ENCODE results near the gene ARMC9. TPM values are rescaled to one million over a fixed set of nuclear protein-coding genes. Genes with fewer than 3 reads are reported as not detected.
A peak's percentile ranks its signal among the peaks of the same experiment; 100 is the strongest.

The ARMC9 gene
- total RNA-seq, 1 donor from 2014 or later = 11.8 TPM

DNA sequence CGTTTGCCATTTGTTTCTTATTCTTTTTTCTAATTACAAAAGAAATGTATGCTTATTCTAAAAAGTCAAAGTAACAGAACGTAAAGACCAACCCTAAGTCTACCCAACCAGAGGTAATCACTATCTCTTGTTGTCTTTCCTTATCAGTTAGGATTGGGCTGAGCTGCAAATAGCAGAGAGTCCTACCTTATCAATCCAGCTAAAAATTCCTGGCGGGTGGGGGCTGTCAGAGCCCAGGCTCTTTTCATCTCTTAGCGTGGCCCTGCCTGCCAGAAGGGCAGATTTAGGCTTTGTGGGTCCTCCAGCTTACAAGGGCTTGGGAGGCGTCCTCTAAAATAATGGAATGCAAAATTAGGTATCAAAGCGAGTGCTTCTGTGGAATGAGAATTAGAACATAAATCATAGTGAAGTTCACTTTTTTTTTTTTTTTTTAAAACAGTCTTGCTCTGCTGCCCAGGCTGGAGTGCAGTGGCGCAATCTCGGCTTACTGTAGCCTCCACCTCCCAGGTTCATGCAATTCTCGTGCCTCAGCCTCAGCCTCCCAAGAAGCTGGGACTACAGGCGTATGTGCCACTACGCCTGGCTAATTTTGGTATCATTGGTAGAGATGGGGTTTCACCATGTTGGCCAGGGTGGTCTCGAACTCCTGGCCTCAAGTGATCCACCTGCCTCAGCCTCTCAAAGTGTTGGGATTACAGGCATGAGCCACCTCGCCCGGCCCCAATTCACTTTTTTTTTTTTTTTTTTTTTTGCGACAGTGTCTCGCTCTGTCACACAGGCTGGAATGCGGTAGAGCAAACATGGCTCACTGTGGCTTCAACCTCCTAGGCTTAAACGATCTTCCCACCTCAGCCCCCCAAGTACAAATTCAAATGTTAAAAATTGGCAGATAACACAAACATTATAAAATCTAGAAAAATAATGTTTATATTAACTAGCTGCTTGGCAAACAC is 139.7 kb downstream of the ARMC9 start:
- DNase-seq (ENCODE audit: low spot score) = peak; percentile 55

DNA sequence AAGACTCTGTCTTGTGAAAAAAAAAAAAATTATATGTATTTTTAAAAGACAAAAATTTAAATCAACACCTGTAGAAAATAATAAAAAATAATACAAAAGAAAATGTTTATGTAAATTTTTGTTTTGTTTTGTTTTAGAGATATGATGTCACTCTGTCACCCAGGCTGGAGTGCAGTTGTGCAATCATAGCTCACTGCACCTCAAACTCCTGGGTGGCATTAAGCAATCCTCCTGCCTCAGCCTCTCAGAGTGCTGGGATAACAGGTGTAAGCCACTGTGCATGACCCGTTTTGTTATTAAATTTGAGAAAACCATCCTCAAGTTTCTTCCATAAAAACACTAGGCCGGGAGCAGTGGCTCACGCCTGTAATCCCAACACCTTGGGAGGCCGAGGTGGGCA is 140.9 kb downstream of the ARMC9 start:
- peak; percentile 33 for DNase-seq (ENCODE audit: low spot score)

DNA sequence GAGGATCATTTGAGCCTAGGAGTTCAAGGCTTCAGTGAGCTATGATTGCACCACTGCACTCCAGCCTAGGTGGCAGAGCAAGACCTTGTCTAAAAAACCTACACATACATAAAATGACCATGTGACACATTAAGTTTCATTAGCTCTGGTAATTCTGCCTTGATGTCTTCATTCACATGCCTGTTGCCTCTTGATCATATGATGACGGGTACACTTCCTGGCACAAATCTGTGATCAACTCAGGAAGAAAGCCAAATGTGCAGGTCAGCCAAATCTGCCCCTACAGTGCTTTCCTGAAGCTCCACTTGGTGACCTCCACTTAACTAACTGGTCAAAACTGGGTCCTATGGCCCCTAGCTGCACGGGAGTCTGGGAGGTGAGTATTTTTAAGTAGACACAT is 142.7 kb downstream of the ARMC9 start:
- peak; percentile 8 for DNase-seq (ENCODE audit: low spot score)

DNA sequence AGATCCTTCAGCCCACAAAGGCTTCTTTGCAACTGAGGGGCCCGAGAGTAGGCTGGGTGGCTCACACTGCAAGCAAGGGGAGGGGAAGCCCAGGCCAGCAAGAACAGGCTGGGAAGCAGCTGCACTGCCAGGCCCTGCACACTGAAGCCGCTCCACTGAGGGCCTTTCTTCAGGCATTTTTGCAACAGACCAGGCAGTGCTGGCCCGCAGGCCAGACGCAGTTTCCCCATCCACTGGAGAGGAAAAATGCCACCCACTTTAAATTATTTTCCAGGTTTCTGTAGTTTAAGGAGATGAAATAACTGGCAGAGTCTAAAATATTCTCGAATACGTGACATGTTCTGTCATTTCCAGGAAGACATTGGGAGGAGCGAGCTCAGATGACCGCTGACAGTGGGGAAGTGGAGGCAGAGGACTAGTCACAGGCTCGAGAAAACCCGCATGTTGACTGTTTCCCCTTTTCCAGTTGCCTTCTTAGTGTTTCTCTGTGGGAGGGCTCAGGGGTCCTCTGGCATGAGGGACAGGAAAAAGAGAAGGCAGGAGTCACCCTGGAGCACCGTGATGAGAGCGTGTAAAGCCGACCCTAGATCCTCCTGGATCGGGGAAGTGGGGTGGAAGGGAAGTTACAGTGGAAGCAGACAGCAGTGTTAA is 143.8 kb downstream of the ARMC9 start:
- DNase-seq (ENCODE audit: low spot score) = peak; percentile 62

DNA sequence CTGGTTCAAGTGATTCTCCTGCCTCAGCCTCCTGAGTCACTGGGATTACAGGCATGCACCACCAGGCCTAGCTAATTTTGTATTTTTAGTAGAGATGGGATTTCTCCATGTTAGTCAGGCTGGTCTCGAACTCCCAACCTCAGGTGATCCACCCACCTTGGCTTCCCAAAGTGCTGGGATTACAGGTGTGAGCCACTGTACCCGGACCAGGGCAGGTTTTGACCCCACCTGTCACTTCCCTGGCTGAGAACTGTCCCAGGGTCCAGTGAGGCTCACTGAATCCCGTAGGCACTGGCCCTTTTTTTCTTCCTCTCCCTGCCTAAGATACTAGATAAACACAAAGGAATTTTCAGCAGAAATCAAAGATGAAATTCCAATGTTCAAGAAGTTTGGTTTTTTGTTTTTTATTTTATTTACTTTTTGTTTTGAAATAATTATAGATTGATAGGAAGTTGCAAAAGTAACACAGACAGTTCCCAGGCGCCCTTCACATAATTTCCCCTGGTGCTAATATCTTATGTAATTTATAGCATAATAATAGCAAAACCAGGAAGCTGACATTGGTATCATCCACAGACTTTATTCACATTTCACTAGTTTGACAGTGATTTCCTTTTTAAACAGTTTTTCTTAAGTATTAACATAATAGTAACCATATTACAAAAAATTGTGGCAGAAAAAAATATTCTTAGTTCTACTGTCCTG is 144.7 kb downstream of the ARMC9 start:
- DNase-seq (ENCODE audit: low spot score) = peak; percentile 37

DNA sequence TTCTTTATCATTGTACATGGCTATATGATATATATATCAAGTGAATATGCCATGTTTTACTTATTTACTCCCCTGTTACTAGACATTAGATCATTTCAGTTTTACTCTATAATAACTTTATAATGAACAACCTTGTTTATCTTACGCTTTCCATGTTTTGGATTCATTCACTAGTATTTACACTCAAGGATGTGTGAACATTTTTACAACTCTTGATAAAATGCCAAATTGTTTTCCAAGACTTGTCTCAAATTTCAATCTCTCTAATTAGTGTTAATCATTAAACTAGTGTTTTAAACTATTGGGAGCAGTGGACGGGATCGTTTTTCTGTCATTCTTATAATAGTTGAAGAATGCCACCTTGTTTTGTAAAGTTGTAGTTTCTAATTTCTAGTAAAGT is 145.6 kb downstream of the ARMC9 start:
- no peak for DNase-seq (ENCODE audit: low spot score)

DNA sequence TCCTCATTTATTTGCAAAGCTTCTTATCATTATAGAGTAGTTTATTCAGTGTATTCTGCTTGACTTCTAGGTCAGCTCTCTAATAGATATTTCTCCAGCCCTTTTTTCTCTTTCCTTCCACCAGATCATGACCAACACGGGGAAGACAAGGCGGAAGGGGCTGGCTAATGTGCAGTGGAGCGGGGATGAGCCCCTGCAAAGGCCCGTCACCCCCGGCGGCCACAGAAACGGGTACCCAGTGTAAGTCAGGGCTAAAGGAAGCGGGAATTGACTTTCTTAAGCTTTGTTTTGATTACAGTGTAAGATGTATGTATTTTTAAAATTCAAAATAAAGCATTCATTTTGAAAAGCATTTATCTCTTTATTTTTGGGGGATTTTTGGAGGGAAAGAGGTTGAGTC is 146.4 kb downstream of the ARMC9 start:
- DNase-seq (ENCODE audit: low spot score) = peak; percentile 24

DNA sequence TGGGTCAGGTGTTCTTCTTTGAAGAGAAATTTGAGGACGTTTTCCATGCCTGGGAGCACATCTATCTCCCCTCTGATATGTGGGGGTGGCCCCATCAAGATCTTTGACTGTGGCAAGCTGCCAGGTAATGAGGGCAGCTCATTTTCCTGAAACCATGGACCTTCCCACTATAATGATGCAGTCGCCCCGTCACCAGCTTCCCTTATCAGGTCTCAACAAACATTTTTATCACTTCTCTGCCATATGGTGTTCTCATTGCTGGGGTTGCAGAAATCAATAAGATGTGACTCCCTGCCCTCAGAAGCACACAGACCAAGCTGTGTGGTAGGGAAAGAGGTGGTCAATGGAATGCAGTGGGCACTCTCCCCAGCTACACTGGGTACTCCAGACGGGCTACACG is 148.7 kb downstream of the ARMC9 start:
- DNase-seq (ENCODE audit: low spot score) = peak; percentile 8

DNA sequence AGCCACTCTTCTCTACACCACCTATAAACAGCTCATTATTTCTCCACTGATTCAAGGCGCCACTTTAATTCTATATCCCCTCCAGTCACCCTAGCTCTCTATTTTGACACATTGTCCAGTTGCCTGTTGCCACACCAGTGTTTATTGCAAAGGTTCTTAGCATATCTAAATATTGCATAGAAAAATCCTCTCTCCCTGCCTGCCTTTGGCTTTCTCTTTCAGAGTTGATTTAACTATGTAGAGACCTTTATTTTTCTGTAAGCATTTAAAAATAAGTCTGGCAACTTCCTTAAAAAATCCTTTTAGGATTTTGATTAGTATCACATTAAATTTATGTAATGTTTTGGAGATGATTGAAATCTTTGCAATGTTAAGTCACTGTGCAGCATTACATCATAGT is 149.2 kb downstream of the ARMC9 start:
- DNase-seq (ENCODE audit: low spot score) = no peak

DNA sequence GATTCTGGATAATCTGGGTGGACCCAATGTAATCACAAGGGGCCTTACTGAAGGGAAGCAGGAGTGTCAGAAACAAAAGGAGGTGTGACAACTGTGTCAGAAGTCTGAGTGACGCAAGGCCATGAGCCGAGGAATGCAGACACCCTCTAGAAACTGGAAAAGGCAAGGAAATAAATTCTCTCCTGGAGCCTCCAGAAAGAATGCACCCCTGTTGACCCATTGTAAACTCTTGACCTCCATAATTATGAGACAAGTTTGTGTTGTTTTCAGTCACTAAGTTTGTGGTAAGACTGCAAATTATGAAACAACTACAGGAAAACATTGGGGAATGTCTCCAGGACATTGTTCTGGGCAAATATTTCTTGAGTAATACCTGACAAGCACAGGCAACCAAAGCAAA is 149.7 kb downstream of the ARMC9 start:
- no peak for DNase-seq (ENCODE audit: low spot score)

DNA sequence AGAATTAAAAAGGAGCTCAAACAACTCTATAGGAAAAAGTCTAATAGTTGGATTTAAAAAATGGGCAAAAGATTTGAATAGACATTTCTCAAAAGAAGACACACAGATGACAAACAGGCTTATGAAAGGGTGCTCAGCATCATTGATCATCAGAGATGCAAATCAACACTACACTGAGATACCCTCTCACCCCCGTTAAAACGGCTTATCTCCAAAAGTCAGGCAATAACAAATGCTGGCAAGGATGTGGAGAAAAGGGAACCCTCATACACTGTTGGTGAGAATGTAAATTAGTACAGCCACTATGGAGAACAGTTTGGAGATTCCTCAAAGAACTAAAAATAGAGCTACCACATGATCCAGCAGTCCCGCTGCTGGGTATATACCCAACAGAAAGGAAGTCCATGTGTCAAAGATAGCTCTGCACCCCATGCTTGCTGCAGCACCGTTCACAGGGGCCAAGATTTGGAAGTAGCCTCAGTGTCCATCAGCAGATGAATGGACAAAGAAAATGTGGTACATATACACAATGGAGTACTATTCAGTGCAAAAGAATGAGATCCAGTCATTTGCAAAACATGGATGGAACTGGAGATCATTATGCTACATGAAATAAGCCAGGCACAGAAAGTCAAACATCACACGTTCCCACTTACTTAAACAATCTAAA is 150.4 kb downstream of the ARMC9 start:
- no peak for DNase-seq (ENCODE audit: low spot score)

DNA sequence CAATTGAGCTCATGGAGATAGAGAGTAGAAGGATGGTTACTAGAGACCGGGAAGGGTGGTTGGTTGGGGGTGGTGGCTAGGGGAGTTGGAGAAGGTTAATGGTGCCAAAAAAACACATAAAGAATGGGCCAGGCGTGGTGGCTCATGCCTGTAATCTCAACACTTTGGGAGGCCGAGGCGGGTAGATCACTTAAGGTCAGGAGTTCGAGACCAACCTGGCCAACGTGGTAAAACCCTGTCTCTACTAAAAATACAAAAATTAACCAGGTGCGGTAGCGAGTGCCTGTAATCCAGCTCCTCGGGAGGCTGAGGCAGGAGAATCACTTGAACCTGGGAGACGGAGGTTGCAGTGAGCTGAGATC is 150.9 kb downstream of the ARMC9 start:
- peak; percentile 16 for DNase-seq (ENCODE audit: low spot score)

DNA sequence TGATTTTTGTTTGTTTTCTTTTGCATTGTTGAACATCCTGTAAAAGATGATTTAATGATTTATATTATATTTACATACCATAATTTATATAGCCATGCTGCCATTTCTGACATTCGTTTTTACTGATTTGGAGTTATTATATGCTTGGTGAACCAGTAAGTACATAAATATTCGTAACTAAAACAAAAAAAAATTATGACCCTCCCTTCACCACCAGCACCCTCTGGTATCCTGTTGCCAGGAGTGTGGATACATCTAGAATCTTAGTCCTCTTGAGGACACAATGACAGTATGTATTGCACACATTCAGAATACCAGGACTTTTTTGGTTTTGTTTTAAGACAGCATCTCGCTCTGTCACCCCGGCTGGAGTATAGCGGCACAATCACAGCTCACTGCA is 153.2 kb downstream of the ARMC9 start:
- peak; percentile 45 for DNase-seq (ENCODE audit: low spot score)

DNA sequence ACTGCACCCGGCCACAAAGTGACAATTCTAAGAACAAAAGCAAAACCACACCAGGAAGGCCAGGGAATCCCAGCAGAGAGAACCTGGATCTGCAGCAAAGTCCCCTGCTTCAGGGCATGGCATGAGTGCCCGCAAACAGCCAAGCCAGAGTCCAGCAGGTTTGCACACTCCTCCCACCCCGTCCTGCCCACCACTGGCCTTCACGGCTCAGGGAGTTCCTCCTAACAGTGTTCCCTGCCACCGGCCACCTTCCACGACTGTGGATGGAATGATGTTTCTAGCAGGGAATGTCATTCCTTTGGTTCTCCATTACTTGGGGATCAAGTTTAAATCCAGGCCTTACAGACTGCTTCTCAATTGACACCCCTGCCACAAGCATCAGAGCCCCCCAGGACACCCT is 155.0 kb downstream of the ARMC9 start:
- peak; percentile 76 for DNase-seq (ENCODE audit: low spot score)

DNA sequence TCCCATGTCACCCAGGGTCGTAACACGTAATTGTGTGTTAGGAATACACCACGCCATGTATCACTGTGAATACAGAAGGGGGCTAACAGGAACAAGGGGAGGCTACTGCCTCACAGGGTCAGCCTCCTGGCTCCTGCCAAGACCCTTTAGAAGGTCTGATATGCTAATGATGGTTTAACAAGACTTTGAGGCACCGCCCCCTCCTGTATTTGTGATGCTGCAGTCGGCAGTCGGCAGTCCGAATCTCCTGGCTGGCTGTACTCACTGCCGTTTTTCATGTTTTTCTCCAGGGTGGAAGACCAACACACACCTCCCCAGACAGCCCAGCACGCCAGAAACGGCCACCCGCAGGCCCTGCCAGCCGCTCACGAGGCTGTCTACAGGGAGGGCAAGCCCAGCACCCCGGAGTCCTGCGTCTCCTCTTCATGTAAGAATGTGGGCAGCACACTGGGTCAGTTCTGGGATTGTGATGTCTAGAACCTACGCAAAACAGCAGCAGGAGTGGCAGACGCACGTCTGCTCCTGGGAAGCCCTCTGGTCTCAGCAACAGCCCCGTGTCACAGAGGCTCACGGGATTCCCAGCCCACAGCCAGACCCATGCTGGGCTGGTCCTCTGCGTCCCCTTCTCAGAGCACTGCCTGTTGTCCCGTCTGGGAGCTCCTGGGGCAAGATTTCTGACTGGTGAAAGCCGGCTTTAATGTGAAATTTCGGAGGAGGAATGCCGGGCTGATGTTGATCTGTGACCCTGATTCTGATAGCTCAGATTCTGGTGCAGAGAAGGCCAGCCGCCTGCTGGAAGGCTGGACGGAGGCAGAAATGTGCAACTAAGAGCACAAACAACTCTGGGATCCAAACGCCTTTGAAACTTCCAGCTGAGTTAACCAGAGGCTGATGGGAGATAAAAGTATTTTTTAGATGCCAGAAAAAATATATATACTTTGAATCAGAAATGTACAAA is 157.4 kb downstream of the ARMC9 start:
- DNase-seq (ENCODE audit: low spot score) = no peak

DNA sequence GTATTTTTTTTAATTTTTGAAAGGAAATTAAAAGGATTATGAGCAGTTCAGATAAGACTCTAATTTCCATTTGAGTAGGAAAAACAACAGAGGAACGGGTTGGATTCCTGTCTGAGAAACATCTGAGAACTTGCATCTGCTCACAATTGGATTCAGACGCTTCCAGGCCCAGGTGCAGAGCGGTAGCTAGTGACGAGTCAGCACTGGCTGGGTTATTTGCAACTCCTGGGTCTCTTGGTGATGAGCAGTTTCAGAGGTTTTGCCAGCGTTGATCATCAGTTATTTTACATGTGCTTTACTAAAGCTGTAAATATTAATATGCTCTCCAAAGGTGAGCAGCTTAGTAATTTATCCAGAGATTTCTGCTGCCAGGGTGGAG is 158.0 kb downstream of the ARMC9 start:
- no peak for DNase-seq (ENCODE audit: low spot score)

DNA sequence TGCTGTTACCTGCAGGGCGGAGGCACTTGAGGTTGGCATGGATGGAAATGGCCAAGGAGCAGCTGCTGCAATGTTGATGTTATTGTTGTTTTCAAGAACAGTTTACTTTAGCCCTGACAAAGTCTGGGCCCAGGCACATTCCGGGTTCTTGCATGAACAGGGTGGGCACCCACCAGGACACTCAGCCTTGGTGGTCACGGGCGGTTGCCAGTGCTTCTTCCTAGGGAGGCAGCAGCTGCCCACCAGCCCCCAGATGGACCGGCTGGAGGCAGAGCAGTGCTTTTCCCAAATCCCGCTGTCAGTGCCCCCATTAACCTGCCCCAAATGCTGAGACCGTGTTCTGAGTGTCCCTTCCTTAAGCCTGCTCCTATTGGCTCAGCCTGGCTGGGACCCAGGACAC is 158.6 kb downstream of the ARMC9 start:
- no peak for DNase-seq (ENCODE audit: low spot score)

DNA sequence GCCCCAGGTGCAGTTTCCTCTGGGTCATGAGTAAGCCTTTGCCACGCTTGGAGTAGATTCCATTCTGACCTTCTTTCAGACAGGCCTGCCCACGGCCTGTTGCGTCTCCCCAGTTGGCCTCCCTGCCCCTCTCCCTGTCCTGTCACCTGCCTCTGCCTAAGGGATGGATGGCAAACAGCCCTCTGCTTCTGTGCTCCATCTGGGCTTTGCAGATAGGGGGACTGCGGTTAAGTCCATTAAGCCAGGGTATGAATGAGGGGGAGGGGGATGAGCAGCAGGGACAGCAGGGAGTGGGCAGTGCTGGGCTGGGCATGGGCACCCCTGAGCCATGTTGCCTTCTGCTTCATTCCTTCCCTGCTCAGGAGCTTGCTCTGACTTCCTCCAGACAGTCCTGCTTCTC is 159.5 kb downstream of the ARMC9 start:
- peak; percentile 72 for DNase-seq (ENCODE audit: low spot score)

DNA sequence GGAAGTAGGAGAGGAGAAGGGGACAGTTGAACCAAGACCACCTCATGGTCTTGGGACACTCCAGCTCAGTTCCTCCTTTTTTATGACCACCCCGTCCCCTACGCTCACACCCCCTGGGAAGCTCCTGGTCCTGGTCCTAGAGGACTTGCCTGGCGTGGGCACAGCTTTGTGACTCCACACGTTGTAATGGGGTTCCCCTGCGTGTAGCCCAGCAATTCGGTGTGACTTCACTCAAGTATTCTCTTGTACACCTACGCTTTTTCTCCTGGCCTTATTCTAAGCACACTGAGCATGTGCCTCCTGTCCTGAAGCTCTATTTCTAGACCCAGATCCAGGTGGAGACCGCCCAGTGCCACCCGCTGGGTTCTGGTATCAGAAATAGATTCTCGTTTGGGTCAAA is 161.0 kb downstream of the ARMC9 start:
- DNase-seq (ENCODE audit: low spot score) = no peak

DNA sequence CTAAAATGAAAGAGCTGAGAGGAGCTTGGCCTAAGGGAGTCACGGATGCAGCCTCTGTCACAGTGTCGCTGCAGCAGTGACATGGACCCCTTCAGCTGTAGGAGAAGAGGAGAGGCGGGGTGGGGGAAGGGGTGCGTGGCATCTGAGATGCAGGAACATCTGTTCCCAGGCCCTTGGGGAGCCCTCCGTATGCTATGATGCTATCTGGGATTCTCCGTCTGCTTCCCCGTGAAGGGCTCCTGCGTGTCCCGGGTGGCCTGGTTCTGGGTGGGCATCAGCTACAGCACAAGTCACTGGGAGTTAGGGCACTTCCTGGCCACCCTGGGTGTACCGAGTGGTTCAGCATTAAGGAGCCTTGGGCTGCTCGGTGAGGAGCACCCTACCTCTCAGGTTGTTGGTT is 161.5 kb downstream of the ARMC9 start:
- DNase-seq (ENCODE audit: low spot score) = no peak
